GM19452 (cell line): ENCODE measurements around the gene USP49.
"Not testable (repeated sequence)": the region's sequence is repeated elsewhere in the genome, so short reads cannot be mapped to it uniquely, and the experiment has no call there.

ENCODE experiments used
- ATAC-seq: cut with Tn5 transposase; IDR thresholded peaks from one replicate; pipeline ENCODE4 v1.9.1; 2021; ENCODE audit not compliant: unreplicated experiment

Gene USP49

DNA sequence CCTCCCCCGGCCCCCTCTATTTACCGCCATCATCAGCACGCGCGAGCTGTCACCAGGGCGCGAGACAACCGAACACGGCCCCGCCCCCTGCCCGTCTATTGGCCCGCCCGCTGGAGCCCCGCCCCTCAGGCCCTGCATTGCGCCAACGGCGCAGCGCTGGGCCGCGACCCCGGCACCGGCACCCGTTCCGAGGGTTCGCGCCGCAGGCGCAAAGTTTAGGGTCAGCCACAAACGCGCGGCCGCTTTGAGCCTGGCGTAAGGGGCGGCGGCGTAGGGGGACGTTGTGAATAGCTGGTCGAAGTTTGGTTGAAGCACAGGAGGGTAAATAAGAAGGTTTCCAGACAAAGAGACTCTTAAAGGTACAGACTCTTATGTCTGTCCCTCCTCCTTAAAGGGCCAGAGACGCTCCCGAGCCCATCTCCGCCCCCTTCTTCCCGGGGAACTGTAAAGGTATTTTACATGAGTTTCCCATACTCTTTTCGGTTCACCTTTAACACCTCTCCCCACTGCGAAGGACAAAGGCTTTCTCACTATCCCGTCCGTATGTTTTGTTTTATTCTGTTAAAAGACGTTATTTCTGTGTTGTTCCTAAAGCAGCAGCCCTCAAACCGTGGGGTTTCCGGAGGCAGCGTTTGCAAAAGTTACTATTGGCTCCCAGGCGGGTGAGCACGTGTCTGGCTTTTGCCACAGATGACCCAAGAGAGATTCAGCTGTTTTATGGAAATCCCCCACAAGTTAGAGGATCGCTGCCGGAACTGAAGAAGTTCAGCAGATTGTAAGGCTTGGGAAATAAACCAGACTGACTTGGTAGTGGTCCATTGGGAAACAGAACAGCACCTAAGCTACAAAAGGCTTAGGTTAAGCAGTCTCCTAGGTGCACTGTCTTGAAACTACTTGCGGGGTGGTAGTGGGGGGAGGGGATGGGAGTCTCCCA lies at the start of gene USP49:
Gene USP49, minus strand, starts transcription at position 76 of the 934 bp plus-strand sequence. CDS start 88,392 bp downstream, outside the sequence.
- peak; percentile 77 for ATAC-seq

DNA sequence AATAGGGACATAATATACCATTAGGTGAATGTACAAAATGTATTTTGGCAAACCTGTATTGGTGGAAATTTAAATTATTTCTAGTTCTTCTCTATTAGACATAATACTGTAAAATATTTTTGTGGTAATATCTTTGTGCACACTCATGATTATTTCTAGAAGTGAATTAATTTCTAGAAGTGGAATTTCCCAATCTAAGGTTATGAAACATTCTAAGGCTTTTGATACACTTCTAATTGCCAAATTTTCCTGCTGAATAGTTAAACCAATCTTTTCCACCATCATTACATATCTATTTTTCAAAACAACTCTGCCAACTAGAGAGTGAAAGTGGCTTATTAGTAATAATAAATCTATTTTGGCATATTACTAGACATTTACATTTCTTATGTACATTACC lies 48.3 kb upstream of the USP49 start:
- no peak for ATAC-seq

DNA sequence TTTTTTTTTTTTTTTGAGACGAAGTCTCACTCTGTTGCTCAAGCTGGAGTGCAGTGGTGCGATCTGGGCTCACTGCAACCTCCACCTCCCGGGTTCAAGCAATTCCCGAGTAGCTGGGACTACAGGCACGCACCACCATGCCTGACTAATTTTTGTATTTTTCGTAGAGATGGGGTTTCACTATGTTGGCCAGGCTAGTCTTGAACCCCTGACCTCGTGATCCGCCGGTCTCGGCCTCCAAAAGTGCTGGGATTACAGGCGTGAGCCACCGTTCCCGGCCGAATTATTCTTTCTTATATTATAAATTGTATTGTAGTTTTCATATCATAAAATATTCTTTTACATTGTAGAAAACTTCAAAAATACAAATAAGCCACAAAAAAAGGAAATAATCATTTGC lies 47.7 kb upstream of the USP49 start:
- ATAC-seq: not testable (repeated sequence)

DNA sequence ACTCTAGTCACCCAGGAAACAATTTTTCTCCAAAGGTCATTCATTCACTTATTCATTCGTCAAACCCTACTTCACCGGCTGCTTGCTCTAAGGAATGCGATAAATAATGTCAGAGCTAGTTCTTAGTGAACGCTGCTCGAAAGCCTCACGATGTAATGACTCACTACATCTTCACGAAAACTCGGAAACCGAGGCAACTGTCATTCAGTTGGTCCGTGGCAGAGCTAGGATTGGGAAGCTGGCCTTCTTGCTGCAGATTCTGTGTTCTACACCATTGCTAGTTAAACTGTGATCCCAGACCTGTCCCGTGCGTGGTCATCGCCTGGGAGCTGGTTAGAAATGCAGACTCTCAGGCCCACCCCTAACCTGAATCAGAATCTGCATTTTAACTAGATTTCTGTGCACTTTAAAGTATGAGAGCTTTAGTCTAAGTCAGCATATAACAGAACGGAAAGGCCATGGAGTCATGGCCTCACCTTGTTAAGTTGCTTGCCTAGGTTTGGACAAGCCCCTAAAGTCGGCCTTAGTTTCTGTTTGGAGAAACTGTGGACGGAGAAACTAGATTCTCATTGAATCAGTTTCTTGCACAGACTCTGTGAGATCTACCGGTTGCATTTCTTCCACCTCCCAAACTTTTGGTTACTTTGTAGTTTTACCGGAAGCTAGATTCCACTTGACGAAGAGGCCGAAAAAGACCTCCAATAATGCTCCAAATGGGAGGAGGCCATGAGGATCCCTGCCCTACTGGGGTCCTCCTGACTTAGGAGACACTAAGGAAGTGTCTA lies 47.1 kb upstream of the USP49 start:
- peak; percentile 12 for ATAC-seq

DNA sequence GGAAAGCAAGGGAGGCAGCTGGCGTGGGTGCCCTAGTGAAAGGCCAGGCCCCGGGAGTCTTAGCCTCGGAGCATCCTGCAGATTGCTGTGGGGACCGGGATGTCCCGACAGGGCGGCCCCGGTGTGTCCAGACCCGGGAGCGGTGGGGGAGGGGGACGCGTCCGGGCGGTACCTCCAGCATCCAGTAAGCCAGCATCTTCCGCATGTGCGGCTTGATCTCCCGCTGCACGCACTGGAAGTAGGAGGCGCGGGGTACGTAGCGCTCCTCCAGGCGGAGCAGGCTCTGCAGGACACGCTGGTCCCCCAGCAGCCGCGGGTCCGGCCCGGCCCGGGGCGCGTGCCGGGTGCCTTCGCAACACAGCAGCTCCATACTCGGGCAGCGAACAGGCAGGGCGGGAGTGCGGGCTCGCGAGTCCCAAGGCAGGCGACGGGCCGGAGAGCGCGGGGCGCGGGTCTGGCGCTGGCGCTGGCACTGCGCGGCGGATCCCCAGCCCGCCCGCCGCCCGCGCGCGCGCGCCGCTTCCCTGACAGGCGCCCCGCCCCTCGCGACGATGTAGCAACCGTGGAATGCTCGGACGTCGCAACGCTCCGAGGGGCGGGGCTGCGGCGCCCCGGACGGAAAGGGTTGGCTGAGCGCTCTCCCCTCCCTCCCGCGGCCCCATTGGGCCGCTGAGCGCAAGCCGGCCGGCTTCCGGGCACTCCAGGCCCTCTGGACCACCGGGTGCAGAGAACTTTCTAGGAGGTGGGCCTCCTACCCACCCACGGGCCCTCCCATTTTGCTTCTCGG lies 46.3 kb upstream of the USP49 start, which contains the start of gene CCND3:
Gene CCND3, minus strand, starts transcription at position 529 of the 787 bp plus-strand sequence. Its CDS starts 159 bp downstream, at position 370.
- peak; percentile 86 for ATAC-seq

DNA sequence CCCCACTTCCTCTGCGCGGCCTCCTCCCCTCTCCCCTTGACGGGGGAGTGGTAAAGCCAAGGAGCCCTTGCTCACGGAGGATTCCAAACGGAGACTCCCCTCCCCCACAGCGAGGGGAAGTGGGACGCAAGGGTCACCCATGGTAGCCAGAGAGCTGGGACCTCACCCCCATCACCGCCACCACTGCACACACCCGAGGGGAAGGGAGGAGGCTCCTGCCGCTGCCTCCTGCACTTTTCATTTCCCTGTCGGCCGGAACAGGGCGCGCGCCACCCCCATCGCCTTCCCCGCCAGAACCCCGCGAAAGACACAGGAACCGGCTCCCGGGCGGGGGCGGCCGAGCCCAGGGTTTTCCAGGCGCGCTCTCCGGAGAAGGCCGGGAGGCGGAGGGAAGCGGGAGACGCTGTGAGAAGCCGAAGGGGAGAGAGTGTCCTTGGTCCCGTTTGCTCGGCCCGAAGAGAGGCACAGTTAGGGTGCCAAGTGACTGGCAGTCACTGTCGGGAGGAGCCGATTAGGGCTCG lies 45.6 kb upstream of the USP49 start:
- no peak for ATAC-seq

DNA sequence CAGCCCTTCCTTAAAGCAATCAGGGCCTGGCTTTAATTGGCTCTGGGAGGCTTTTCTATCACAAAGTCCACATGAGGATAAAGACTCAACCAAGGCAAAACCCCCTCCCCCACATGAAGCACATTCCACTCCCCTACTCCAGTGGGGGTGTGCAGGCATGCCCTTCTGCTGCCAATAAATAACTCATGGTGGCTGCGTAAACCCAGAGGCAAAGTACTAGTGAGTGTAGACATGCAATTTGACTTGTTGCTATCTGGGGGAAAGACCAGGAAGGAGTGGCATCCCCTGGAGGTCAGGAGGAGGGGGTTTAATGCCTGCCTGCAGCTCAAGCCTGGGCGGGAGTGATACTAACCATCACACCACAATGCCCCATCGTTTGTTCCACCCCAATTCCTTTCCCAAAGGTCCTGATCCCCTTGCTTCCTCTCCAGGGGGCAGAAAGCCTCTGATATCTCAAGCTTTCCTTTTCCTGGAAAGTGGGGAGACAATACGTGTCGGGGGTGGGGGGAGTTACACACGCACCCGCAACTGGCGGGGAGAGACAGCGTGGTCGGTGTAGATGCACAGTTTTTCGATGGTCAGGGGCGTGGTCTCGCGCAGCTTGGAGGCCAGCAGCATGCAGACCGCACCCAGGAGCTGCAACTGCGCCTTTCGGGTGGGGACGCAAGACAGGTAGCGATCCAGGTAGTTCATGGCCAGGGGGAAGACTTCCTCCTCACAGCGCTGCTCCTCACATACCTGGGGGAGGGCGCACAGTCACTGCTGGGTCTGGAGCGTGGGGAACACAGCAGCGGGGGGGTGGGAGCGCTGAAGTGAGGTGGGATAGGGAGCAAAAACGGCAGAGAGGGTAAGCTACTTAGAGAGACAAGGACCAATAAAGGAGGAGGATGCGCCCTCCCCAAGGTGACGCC lies 44.9 kb upstream of the USP49 start:
- ATAC-seq: no peak

DNA sequence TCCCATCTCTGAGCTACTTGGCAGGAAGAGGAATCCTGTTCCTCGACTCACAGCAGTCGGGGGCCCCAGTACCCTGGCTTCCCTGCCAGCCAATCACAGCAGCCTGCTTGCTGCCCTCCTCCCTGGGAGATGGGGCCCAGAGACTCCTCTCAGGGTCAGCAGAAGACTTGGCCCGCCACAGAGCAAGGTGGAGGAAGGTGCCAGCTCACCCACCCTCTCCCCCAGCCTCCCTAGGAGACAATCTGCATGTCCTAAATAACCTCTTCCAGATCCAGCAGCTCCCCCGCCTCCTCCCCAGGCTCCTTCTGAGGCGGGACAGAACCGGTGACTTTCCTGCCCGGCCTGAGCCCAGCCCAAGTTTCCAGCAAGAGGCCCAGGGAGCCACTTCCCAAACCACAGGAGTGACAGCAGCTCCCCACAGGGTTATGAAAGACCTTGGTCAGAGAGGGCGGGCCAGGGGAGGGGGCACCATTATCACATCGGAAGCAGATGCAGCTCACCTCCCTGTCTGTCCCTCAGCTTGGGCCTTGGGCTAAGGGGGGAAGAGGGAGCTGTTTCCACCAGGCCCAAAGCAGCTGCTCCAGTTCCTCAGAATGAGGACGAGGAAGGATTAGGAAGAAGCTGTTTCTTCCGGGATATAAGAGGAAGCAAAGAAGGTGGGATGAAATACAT lies 44.1 kb upstream of the USP49 start:
- no peak for ATAC-seq

DNA sequence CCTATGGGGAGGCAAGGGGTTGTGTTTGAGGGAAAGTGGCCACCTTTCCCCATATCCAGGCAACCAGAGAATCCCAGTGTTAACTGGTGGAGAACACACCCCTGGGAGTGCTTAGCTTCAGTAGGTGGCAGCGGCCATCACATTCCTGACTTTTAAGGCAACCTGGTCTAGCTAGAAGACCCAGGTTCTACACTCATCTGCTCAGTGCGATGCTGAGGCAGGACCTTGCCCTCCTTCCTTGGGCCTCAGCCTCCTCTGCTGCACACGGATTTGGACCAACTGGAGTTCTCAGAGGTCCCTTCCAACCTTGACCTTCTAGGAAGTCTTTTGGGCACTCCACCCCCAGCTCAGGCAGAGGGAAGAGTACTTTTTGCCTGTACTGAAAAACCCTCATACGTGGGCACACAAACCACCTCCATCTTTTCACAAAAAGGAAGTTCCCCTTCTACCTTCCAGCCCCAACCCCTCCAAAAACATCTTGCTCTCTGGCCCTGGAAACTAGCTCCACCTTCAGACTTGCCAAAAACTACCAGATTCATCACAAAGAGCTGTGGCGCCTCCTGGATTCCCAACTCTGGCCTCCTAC lies 43.5 kb upstream of the USP49 start:
- no peak for ATAC-seq

DNA sequence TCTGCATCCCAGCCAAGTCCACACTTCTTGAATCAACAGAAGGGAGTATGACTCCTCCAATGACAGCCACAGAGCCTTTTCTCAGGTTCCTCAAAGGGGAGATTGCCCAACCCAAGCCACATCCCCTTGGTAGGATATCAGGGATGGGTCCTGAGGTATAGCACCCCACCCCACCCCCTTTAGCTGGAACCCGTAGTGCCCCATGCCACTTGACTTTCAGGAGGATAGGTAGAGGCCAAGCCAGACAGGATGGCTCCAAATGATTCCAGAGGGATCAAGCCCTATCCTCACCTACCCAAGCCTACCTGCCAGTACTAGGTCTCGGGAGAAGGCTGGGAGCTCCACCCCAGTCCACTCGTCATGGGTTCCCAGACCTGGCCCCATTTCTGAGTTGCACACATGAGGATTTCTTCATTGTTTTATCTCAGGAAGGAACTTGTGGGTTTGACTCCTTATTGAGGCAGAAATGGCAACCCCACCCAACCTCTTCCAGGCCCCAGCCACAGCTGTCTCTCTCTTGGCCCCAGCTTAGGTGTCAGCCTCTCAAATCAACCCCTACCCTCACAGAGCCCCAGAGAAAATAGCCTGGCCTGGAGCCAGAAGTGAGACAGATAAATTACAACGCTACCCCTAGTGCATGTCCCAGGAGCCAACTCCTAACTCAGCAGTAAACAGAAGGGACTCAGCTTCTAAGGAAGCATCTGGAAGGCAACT lies 42.8 kb upstream of the USP49 start:
- ATAC-seq: no peak

DNA sequence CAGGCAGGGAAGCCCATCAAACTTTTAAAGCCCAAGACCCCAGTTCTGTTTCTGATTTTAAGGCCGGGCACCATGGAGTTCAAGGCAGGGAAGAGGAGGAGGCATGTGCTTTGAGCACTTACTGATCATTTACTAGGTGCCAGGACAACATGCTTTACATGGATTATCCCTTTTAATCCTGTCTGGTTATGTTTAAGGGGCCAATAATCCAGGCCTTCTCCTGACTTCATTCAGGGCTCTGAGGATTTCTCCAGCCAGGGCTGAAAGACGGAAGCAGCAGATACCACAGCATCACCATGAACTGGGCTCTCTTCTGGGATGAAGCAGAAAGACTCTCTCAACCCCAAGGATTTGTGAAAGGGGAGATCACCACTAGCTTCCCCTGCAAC lies 42.3 kb upstream of the USP49 start:
- ATAC-seq: no peak

DNA sequence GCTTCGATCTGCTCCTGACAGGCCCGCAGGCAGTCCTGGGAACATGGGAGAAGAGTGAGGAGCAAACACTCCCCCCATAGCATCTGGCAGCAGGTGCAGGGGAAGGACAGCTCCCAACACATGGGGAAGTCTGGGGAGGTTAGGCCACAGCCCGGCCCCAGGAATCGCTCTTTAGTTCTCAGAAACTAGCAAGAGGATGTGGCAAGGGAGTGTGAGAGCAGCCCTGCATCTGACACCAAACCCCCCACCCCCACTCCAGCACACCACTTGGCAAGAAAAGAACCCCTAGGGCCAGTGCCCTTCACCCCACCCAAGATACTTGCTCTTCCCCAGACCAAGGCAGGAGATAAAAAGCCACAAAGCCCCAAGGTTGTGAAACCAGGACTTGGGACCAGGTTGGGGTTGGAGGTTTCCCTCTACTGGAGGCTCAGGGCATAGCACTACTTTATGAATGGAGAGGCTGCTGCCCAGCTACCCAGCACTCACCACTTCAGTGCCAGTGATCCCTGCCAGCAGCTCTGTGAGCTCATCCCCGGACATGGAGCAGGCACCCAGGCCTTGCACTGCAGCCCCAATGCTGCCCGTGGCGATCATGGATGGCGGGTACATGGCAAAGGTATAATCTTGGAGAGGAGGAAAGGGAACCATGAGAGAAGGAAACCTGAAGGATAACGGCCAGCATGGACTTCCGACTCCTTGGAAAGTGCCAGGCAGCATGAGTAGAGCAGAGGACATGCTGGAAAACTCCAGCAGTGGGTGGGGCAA lies 41.1 kb upstream of the USP49 start:
- ATAC-seq: peak; percentile 60

DNA sequence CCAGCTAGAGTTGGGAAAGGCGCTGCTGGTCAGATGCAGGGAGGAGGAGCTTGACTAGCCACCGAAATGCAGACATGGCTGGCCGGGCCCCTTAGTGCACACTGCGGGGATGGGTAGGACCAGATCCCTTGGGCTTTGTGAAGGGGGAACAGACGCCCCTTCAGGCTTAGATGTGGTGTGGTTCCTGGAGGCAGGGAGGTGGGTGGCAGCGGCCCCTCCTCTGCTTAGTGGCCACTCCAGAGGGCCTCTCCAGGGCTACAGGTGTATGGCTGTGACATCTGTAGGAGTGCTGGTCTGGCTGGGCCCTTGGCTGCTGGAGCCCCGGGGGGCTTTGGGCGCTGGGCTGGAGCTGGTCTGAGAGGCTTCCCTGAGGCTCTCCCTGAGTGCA lies 40.5 kb upstream of the USP49 start:
- ATAC-seq: no peak

DNA sequence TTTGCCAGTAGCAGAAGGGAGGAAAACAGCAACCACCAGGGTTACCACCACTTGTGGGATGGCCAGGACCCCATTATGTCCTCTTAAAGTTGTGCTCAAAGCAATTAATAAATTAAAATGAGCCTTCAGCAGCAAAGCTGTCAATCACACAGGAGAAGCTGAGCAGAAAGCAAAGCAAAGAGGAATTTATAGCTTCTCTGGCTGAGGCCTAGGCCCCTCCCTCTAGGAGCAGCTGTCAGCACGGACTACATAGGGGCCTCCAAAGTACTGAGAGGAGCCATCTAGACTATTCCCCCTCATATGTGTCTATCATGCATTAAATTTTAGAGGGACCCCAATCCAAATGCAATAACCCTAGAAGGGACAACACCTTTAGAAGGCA lies 40.0 kb upstream of the USP49 start:
- ATAC-seq: no peak

DNA sequence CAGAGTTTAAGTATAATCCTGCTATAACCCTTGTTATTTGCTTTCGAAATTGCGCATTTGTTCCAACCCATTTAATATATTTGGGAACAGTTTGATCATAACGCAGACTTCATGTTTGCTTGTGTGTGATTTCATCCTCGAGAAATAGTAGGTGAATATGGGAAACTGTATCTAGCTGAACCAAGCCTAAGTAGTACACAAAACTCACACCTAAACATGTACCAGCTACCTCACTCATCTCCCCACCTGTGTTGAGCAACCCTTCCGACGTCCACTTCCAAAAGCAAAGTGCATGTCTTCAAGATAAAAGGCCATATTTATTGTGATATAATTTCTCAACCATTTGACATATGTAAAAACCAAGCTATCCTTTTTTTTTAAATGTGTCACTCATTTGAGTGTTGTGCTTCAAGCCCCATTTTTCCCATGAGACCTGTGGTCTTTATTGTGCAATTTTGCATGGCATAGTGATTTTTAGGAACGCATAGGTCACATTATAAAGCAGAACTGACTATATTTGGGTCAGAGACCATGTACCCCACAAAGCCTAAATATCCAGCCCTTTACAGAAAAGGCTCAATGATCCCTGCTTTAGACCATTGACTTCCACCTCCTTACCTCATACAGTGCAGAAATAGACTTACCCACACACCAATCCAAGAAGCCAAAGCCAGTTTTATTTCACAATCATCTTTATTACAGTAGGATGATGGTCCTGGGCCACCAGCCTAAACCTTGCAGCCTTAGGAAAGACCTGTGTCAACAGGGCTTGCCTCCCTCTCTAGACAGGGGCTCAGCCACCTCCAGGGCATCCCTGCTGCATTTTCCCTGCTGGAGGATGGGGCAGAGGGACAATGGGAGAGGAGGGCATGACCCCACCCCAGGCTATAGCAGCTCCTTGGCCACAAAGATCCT lies 39.4 kb upstream of the USP49 start:
- no peak for ATAC-seq

DNA sequence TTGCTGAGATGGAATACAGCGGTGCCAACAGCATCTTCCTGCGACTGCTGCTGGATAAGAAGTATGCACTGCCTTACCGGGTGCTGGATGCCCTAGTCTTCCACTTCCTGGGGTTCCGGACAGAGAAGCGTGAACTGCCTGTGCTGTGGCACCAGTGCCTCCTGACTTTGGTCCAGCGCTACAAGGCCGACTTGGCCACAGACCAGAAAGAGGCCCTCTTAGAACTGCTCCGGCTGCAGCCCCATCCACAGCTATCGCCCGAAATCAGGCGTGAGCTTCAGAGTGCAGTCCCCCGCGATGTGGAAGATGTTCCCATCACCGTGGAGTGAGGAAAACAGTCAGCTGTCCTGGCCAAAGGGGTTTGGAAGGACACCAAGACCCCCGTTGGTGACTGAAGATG lies 37.2 kb upstream of the USP49 start:
- no peak for ATAC-seq

DNA sequence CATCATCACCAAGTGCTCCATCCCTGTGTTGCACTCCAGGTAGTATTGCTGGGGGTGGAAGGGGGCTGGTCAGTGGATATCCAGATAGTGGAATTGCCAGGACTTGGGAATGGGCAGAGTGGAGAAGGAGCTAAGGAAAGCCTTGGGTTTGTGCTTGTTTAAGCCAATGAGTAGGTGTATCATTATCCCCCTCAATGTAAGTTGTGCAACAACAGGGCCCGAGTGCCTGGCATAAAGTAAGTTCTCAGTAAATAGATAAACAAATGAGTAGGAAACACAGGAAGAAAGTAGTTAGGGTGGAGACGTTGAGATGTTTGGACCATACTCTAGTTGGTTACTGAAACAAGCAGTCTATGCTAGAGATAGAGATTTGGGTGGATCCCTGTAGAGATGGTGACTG lies 36.6 kb upstream of the USP49 start:
- no peak for ATAC-seq
